Endothelial cell of umbilical vein (primary cell): ENCODE results near the gene LMNTD1. TPM values are rescaled to one million over a fixed set of nuclear protein-coding genes. Genes with fewer than 3 reads are reported as not detected.

Source experiments
- BruUV-seq: library from RNA; stranded (reverse); fragments of 400-500 nt; replicated peaks from 2 replicates; lab custom pipeline; 2021; lab: Mats Ljungman, UMichigan
- CTCF ChIA-PET: fragments of 300-600, 350-600 bp; sonication (Branson Sonifier 250); formaldehyde crosslinking; loops from one replicate; lab custom pipeline; 2021; ENCODE audit warnings: antibody characterized with exemption, inconsistent platforms; lab: Charles Lee
- POLR2A ChIA-PET: fragments of 300-600, 350-600 bp; sonication (Branson Sonifier 250); formaldehyde crosslinking; loops from one replicate; lab custom pipeline; 2021; ENCODE audit warnings: antibody characterized with exemption, inconsistent platforms; lab: Charles Lee
- DNase-seq: peaks from one replicate; pipeline ENCODE4 v3.0.0-alpha.2; 2011; ENCODE audit warnings: low read depth, low spot score
- FAIRE-seq: peaks from 2 replicates; lab custom pipeline; 2011; peaks lifted over from hg19 to GRCh38; lab: Jason Lieb, UNC
- H2AFZ ChIP-seq: 2 replicates; pipeline ENCODE4 v1.6.0; 2012; ENCODE audit warnings: low read depth, low read length, control low read depth, inconsistent platforms
- H3K27ac ChIP-seq: 2 replicates; pipeline ENCODE4 v1.5.1; 2011; ENCODE audit warnings: low read depth, mild to moderate bottlenecking, control low read depth, low read length, moderate library complexity; ENCODE audit not compliant: insufficient read depth
- H3K27me3 ChIP-seq, 2 experiments: 2 replicates each; pipeline versions ENCODE4 v1.6.0 to v1.6.1; 2011; ENCODE audit warnings: low read length in 2 of 2, mixed read lengths in 1 of 2; ENCODE audit not compliant: control insufficient read depth in 2 of 2, insufficient read depth in 2 of 2
- H3K36me3 ChIP-seq, 2 experiments: 2 replicates in 1 of 2; 3 replicates in 1 of 2; pipeline ENCODE4 v1.5.1; 2011; ENCODE audit warnings: low read length in 2 of 2, mild to moderate bottlenecking in 1 of 2, moderate library complexity in 1 of 2; ENCODE audit not compliant: control insufficient read depth in 2 of 2, insufficient read depth in 2 of 2; ENCODE audit errors: extremely low read depth in 1 of 2
- H3K4me1 ChIP-seq: 3 replicates; pipeline ENCODE4 v1.5.1; 2011; ENCODE audit warnings: mild to moderate bottlenecking, low read length; ENCODE audit not compliant: control insufficient read depth, insufficient read depth; ENCODE audit errors: extremely low read depth
- H3K4me2 ChIP-seq: 2 replicates; pipeline ENCODE4 v1.6.1; 2011; ENCODE audit warnings: low read length, control low read depth, mixed read lengths; ENCODE audit not compliant: insufficient read depth
- H3K4me3 ChIP-seq, 3 experiments: fragments of 200-600 bp in 1 of 3; sonication (generic), shearing (Covaris generic) in 1 of 3; replicated peaks in 1 of 3; 2 replicates each; pipeline ENCODE4 v1.5.1; 2011 to 2016; ENCODE audit warnings: control low read depth in 3 of 3, low read length in 3 of 3, mild to moderate bottlenecking in 2 of 3, inconsistent platforms in 1 of 3, low read depth in 1 of 3, moderate library complexity in 1 of 3; ENCODE audit not compliant: insufficient read depth in 1 of 3
- H3K79me2 ChIP-seq: 2 replicates; pipeline ENCODE4 v1.6.0; 2012; ENCODE audit warnings: low read length, inconsistent platforms; ENCODE audit not compliant: control insufficient read depth, insufficient read depth
- H3K9ac ChIP-seq: replicated peaks from 2 replicates; pipeline ENCODE3; 2011; ENCODE audit warnings: low read length, control low read depth; ENCODE audit not compliant: insufficient read depth; ENCODE audit errors: extremely low read depth
- H3K9me1 ChIP-seq: replicated peaks from 3 replicates; pipeline ENCODE4 v1.6.0; 2011; ENCODE audit warnings: mild to moderate bottlenecking, low read length; ENCODE audit not compliant: control insufficient read depth, insufficient read depth; ENCODE audit errors: extremely low read depth
- H3K9me3 ChIP-seq: replicated peaks from 2 replicates; pipeline ENCODE4 v1.5.1; 2012; ENCODE audit warnings: low read length, inconsistent platforms; ENCODE audit not compliant: control insufficient read depth, insufficient read depth
- H4K20me1 ChIP-seq: replicated peaks from 2 replicates; pipeline ENCODE3; 2011; ENCODE audit warnings: mild to moderate bottlenecking, low read length; ENCODE audit not compliant: control insufficient read depth, insufficient read depth; ENCODE audit errors: extremely low read depth
- EZH2 ChIP-seq: IDR thresholded peaks from 2 replicates; pipeline ENCODE4 v1.6.1; 2012; ENCODE audit warnings: borderline replicate concordance, low read depth, mild to moderate bottlenecking, moderate library complexity, low read length, inconsistent platforms; ENCODE audit not compliant: severe bottlenecking
- FOS ChIP-seq: IDR thresholded peaks from 2 replicates; pipeline ENCODE4 v1.6.1; 2011; ENCODE audit warnings: mild to moderate bottlenecking, low read length, moderate library complexity, borderline replicate concordance; ENCODE audit not compliant: insufficient read depth
- GATA2 ChIP-seq: IDR thresholded peaks from 2 replicates; pipeline ENCODE4 v1.7.0; 2011; ENCODE audit warnings: low read depth, mild to moderate bottlenecking, moderate library complexity, mixed read lengths, low read length; ENCODE audit not compliant: insufficient read length, insufficient read depth
- JUN ChIP-seq: IDR thresholded peaks from 2 replicates; pipeline ENCODE4 v1.6.1; 2011; ENCODE audit warnings: borderline replicate concordance, low read depth; ENCODE audit not compliant: insufficient read length, insufficient read depth
- MAX ChIP-seq: IDR thresholded peaks from 2 replicates; pipeline ENCODE4 v1.6.1; 2011; ENCODE audit not compliant: insufficient read depth, insufficient read length
- MYC ChIP-seq: IDR thresholded peaks from one replicate; pipeline ENCODE4 v1.6.1; 2011; ENCODE audit warnings: mild to moderate bottlenecking, low read depth, low read length
- POLR2A ChIP-seq: IDR thresholded peaks from 2 replicates; pipeline ENCODE4 v1.6.1; 2012; ENCODE audit warnings: low read depth, mild to moderate bottlenecking, control low read depth, low read length
- POLR2AphosphoS5 ChIP-seq: IDR thresholded peaks from 2 replicates; pipeline ENCODE4 v1.6.1; 2012; ENCODE audit warnings: low read depth, mild to moderate bottlenecking, control low read depth, low read length, moderate library complexity; ENCODE audit not compliant: insufficient read depth
- dilution Hi-C: fragments of 300-500 bp; cut with MboI; formaldehyde crosslinking; loops from one replicate; pipeline ENCODE4 v1.15.0; 2019; ENCODE audit warnings: low sequenced_read_pairs; ENCODE audit not compliant: extremely low pct_ligation_motif_present
- intact Hi-C: fragments of 100-400 bp; cut with micrococcal nuclease; formaldehyde crosslinking; loops from one replicate; pipeline ENCODE4 v1.10.0; 2022
- polyA plus RNA-seq, 4 experiments: library from polyadenylated mRNA; depleted of rRNA in 3 of 4; stranded (reverse) in 3 of 4; unstranded in 1 of 4; fragments of >200 nt; gene quantifications; 2 replicates each; pipeline versions ENCODE4 v1.2.1 to v1.2.3, GENCODE V29; 2011 to 2012; ENCODE audit warnings: missing spikeins in 1 of 4
- total RNA-seq: library from RNA; stranded (reverse); gene quantifications from 2 replicates; pipeline ENCODE4 v1.2.3, GENCODE V29; 2021
- TF ChIP-seq, protein P1 (sequence below), 2 donors: IDR thresholded peaks; 1 replicate in 1 of 2; 2 replicates in 1 of 2; pipeline ENCODE4 v1.5.1; 2011; ENCODE audit warnings: low read length in 2 of 2, mild to moderate bottlenecking in 2 of 2, moderate library complexity in 2 of 2, control low read depth in 1 of 2, inconsistent platforms in 1 of 2, low read depth in 1 of 2; ENCODE audit not compliant: insufficient read depth in 1 of 2; ENCODE audit errors: extremely low read depth in 1 of 2

Gene LMNTD1
- total and polyA plus RNA-seq, 2 donors (not counting 3 experiments of a cell fraction or from before 2014, with no cell fraction given), result not detected

DNA sequence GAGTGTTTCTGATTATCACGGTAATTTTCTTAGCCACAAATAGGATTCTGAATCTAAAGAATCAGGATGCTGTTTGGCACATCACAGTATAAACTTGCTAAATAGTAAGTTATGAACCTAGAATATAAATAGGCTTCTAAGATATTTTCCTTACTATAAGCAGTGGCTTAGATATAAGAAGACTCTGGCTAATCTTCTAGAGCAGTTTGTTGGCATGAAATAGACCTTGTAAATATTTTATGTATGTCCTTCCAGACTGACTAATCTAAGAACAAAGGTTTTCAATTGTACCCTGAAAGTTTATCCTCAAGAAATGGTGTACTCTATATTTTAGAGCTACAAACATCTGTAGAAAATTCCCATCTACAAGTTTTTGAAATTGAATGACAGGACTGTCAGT, 48.3 kb downstream of the LMNTD1 start:
- Histone ChIP-seq H3K9me1 (no peaks in the 10 kb centered on the region), H3K9ac (no peak overlapping the region), H4K20me1 (no peaks in the 10 kb centered on the region), H3K36me3 (no peaks in the 10 kb centered on the region), H3K4me1 (no peaks in the 10 kb centered on the region), H3K27me3 (peaks cover 6 to 10% of the 10 kb centered on the region in 2 experiments), H3K9me3 (no peaks in the 10 kb centered on the region), H2AFZ (no peak overlapping the region), H3K4me2 (no peak overlapping the region), H3K4me3 (no peak overlapping the region), H3K27ac (no peak overlapping the region), H3K79me2 (no peaks in the 10 kb centered on the region)
- no peak for FAIRE-seq
- ChIA-PET POLR2A (no interaction called here), CTCF (no interaction called here)
- dilution Hi-C loops (no loop called here), intact Hi-C loops (no loop called here)
- no peak for TF ChIP-seq POLR2AphosphoS5
- TF ChIP-seq EZH2, result no peak
- no peak for TF ChIP-seq MAX
- TF ChIP-seq MYC, result no peak
- no peak for TF ChIP-seq JUN
- TF ChIP-seq, protein P1, sequence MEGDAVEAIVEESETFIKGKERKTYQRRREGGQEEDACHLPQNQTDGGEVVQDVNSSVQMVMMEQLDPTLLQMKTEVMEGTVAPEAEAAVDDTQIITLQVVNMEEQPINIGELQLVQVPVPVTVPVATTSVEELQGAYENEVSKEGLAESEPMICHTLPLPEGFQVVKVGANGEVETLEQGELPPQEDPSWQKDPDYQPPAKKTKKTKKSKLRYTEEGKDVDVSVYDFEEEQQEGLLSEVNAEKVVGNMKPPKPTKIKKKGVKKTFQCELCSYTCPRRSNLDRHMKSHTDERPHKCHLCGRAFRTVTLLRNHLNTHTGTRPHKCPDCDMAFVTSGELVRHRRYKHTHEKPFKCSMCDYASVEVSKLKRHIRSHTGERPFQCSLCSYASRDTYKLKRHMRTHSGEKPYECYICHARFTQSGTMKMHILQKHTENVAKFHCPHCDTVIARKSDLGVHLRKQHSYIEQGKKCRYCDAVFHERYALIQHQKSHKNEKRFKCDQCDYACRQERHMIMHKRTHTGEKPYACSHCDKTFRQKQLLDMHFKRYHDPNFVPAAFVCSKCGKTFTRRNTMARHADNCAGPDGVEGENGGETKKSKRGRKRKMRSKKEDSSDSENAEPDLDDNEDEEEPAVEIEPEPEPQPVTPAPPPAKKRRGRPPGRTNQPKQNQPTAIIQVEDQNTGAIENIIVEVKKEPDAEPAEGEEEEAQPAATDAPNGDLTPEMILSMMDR (IDR thresholded peaks at IDR 0.05; ENCODE audit: extremely low read depth in 1 of 2, insufficient read depth in 1 of 2, low read depth in 1 of 2, low read length in 2 of 2), result no peak
- no peak for TF ChIP-seq POLR2A
- no peak for TF ChIP-seq GATA2
- no peak for TF ChIP-seq FOS
- DNase-seq, result no peak
- no TSS peak for BruUV-seq
